ENCODE results near the gene HCRT.

- TF ChIP-seq POLR2A (IDR thresholded peaks at IDR 0.05; ENCODE audit: control extremely low read depth in 1 of 2, low read depth in 2 of 2, low read length in 2 of 2) (no peak), EP300 (IDR thresholded peaks at IDR 0.05; ENCODE audit: borderline replicate concordance in 1 of 2, low read depth in 2 of 2, low read length in 2 of 2) (no peak), EGR1 (IDR thresholded peaks at IDR 0.05; ENCODE audit: borderline replicate concordance, low read depth, low read length) (no peak)
Measured at GRCh38 chr17:42182927-42183734, 2.1 kb downstream of the HCRT start.

Measured in H1 (cell line).